Mesendoderm (in vitro differentiated cells): Measurements from ENCODE around the gene NSMF.

Experiments used
- DNase-seq: peaks from one replicate; pipeline ENCODE4 v3.0.0; 2013
- H2AK5ac ChIP-seq: 2 replicates; pipeline ENCODE4 v1.6.1; 2013; ENCODE audit warnings: low read length, inconsistent platforms
- H2BK120ac ChIP-seq: 2 replicates; pipeline ENCODE4 v1.6.1; 2013; ENCODE audit warnings: low read depth, mild to moderate bottlenecking, low read length, moderate library complexity, mixed read lengths
- H2BK15ac ChIP-seq: replicated peaks from 2 replicates; pipeline ENCODE4 v1.6.1; 2013; ENCODE audit warnings: low read depth, mild to moderate bottlenecking, moderate library complexity
- H2BK5ac ChIP-seq: 2 replicates; pipeline ENCODE4 v1.6.1; 2013; ENCODE audit warnings: low read length, inconsistent platforms
- H3K18ac ChIP-seq: 2 replicates; pipeline ENCODE4 v1.6.1; 2013; ENCODE audit warnings: mild to moderate bottlenecking, low read length, mixed read lengths
- H3K23ac ChIP-seq: one replicate; pipeline ENCODE4 v1.6.1; 2013; ENCODE audit warnings: low read length
- H3K27ac ChIP-seq: 2 replicates; pipeline ENCODE4 v1.5.1; 2013; ENCODE audit warnings: low read depth, mild to moderate bottlenecking, inconsistent platforms, low read length, moderate library complexity
- H3K27me3 ChIP-seq: 2 replicates; pipeline ENCODE4 v1.6.1; 2013; ENCODE audit warnings: low read length, control low read depth, mild to moderate bottlenecking, inconsistent platforms; ENCODE audit not compliant: insufficient read depth, poor library complexity
- H3K36me3 ChIP-seq: 2 replicates; pipeline ENCODE4 v1.6.1; 2013; ENCODE audit warnings: low read length, inconsistent platforms; ENCODE audit not compliant: control insufficient read depth, insufficient read depth
- H3K4ac ChIP-seq: one replicate; pipeline ENCODE4 v1.6.1; 2013; ENCODE audit warnings: low read depth, mild to moderate bottlenecking, low read length, moderate library complexity
- H3K4me1 ChIP-seq: 2 replicates; pipeline ENCODE4 v1.6.1; 2013; ENCODE audit warnings: low read depth, low read length, inconsistent platforms; ENCODE audit not compliant: control insufficient read depth
- H3K4me2 ChIP-seq: 2 replicates; pipeline ENCODE4 v1.6.1; 2013; ENCODE audit warnings: low read length
- H3K4me3 ChIP-seq: 2 replicates; pipeline ENCODE4 v1.5.1; 2013; ENCODE audit warnings: mild to moderate bottlenecking, low read length
- H3K56ac ChIP-seq: one replicate; pipeline ENCODE4 v1.6.1; 2013; ENCODE audit warnings: low read length
- H3K79me1 ChIP-seq: 2 replicates; pipeline ENCODE4 v1.6.1; 2013; ENCODE audit warnings: low read length, inconsistent platforms
- H3K79me2 ChIP-seq: 2 replicates; pipeline ENCODE4 v1.6.1; 2013; ENCODE audit warnings: mild to moderate bottlenecking, low read length; ENCODE audit not compliant: control insufficient read depth, insufficient read depth
- H3K9ac ChIP-seq: 2 replicates; pipeline ENCODE4 v1.6.1; 2013; ENCODE audit warnings: low read length, inconsistent platforms
- H4K5ac ChIP-seq: one replicate; pipeline ENCODE4 v1.6.1; 2013; ENCODE audit warnings: low read length
- H4K8ac ChIP-seq: one replicate; pipeline ENCODE4 v1.6.1; 2013; ENCODE audit warnings: low read depth, mild to moderate bottlenecking, control low read depth, low read length, moderate library complexity
- WGBS: extraction: QIAGEN DNeasy Blood & Tissue Kit; methylation state at CpG from one replicate; pipeline ENCODE4 v1.1.7; 2013; ENCODE audit warnings: low lambda C conversion rate, missing lambda C conversion rate; ENCODE audit not compliant: insufficient coverage; ENCODE audit errors: extremely low coverage; 5-methylcytosine and 5-hydroxymethylcytosine counted together

Gene NSMF

DNA sequence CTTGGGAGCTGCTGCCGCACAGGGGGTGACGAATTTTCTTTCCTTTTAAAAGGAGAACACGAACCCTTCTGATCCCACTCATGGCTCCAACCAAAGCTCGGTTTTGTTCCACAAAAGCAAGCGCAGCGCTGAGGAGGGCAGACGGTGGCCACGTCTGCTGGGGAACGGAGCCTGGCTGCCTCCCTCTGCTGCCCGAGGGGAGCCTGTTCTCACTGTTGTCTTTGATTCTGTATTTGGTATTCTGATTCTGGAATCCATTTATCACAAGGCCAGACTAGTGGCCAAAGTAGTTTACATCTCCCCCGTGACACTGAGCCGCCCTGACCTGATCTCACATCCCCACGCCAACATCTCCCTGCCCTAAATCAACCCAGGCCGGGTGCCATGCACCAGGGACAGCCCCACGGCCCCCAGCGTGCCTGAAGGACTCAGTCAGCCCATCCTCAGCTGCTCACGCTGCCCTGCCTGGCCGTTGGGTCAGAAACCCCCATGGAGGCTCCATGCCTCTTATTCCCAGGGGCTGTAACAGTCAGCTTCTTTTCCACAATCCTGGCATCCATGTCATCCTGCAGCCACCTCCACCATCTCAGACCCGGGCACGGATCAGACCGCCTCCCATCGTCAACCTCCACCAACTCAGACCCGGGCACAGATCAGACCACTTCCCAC lies 6.7 kb upstream of the NSMF start:
- Histone ChIP-seq H3K27me3 (no peaks in the 10 kb centered on the region), H2BK120ac (no peak overlapping the region), H2BK15ac (no peak overlapping the region), H3K27ac (no peak overlapping the region), H3K56ac (no peak overlapping the region), H3K79me1 (no peaks in the 10 kb centered on the region), H3K4me1 (no peaks in the 10 kb centered on the region), H3K18ac (no peak overlapping the region), H3K23ac (no peak overlapping the region), H3K4me2 (no peak overlapping the region), H4K5ac (no peak overlapping the region), H3K36me3 (no peaks in the 10 kb centered on the region), H4K8ac (no peak overlapping the region), H3K79me2 (no peaks in the 10 kb centered on the region), H2BK5ac (no peak overlapping the region), H2AK5ac (no peak overlapping the region), H3K9ac (no peak overlapping the region), H3K4me3 (no peak overlapping the region), H3K4ac (no peak overlapping the region)
- DNase-seq, result no peak
- no CpG with 5 or more reads among the region's 23 CpGs for WGBS

DNA sequence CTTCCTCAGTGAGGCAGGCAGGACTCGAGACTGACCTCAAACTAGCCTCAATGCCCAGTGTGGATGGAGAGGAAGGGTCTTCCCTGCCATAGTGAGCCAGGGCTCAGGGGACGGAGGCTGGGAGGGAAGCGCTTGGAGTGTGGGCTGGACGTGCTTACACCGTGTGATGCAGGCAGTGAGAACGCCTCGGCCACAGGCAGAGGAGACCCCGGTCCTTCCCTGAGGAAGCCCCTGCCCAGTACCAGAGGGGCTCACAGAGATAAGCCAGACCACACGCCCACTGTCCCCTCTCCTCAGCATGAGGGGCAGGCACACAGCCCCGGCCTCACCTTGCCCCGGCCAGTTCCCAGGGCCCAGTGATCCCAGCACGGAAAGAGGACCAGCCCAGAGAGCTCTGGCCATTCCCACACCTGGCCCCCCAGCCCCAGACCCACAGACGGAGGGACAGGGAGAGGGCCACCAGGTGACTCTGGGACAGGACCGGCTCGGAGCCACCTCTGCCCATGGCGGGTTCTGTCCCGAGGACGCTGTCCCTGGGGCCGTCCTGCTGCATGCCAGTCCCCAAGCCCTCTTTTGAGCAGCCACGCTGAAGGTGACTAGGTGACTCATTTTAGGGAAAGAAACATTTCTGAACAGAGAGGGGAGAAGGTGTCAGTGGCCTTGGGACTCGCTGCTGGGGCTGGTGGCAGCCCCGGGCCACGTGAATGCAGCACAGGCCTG lies 6.0 kb upstream of the NSMF start:
- DNase-seq, result no peak
- Histone ChIP-seq H2AK5ac (no peak overlapping the region), H3K56ac (no peak overlapping the region), H3K23ac (no peak overlapping the region), H2BK5ac (no peak overlapping the region), H3K79me2 (no peaks in the 10 kb centered on the region), H3K27me3 (no peaks in the 10 kb centered on the region), H3K79me1 (no peaks in the 10 kb centered on the region), H3K4me1 (no peaks in the 10 kb centered on the region), H4K8ac (no peak overlapping the region), H3K36me3 (no peaks in the 10 kb centered on the region), H3K4me3 (no peak overlapping the region), H2BK120ac (no peak overlapping the region), H3K18ac (no peak overlapping the region), H2BK15ac (no peak overlapping the region), H3K9ac (no peak overlapping the region), H3K4me2 (no peak overlapping the region), H3K27ac (no peak overlapping the region), H3K4ac (no peak overlapping the region), H4K5ac (no peak overlapping the region)
- WGBS, result no CpG with 5 or more reads among the region's 23 CpGs

DNA sequence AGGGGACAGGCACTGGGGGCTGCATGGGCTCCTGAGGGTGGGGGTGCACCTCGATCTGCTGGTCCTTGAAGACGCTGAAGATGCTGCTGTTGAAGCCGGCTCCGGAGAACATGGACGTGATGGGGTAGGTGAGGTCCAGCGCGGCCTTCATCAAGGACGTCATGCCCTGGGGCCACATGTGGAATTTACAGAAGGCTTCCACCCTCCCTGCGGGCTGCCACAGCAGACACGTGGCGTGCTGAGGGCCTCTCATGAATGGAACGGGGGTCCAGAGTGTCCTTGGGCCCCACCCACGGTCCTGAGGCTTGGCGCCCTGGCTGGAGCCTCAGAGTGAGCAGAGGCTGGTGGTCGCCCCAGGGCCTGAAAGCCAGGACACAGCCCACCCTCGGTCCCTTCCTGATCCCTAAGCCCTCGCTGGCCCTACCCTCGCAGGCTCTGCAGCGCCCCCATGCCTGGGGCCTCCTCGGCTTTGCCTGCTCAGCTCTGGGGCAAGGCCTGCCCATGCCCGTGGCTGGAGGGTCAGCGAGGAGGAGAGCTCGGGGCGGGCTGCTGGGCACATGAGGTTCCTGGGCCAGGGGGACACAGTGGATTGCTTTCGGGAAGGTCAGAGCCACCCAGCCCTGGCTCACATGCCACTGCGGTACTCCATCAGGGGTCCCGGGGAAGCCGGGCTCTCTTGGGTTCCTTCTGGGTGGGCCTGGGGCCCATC lies 5.3 kb upstream of the NSMF start:
- H3K4me2 ChIP-seq, result no peak overlapping the region
- no peak overlapping the region for H2BK5ac ChIP-seq
- H3K27me3 ChIP-seq, result no peaks in the 10 kb centered on the region
- no peaks in the 10 kb centered on the region for H3K79me2 ChIP-seq
- no peak overlapping the region for H2BK15ac ChIP-seq
- H2BK120ac ChIP-seq, result no peak overlapping the region
- no peak for DNase-seq
- no peak overlapping the region for H3K9ac ChIP-seq
- no peak overlapping the region for H3K56ac ChIP-seq
- H4K5ac ChIP-seq, result no peak overlapping the region
- no peak overlapping the region for H3K23ac ChIP-seq
- H3K18ac ChIP-seq, result no peak overlapping the region
- H3K79me1 ChIP-seq, result no peaks in the 10 kb centered on the region
- no peak overlapping the region for H2AK5ac ChIP-seq
- WGBS, result no CpG with 5 or more reads among the region's 28 CpGs
- H3K4me1 ChIP-seq, result no peaks in the 10 kb centered on the region
- H4K8ac ChIP-seq, result no peak overlapping the region
- no peak overlapping the region for H3K27ac ChIP-seq
- H3K4ac ChIP-seq, result no peak overlapping the region
- no peaks in the 10 kb centered on the region for H3K36me3 ChIP-seq
- H3K4me3 ChIP-seq, result no peak overlapping the region

DNA sequence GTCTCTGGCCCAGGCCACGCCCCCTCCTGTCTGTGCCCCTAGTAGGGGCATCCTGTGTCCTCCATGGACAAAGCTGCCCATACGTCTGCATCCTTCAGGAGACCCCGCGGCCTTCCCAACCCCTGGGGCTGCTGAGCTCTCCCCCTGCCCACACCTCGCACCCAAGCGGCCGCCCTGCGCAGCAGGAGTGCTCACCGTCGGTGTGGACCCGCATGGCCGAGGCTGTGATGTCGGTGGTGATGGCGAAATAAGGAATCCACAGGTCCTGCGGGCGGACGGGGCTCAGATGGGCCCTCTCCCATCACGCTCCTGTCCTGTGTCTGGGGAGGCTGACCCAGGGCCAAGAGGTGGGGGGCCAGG lies 4.8 kb upstream of the NSMF start:
- Histone ChIP-seq H3K4me2 (no peak overlapping the region), H2AK5ac (no peak overlapping the region), H3K27me3 (no peaks in the 10 kb centered on the region), H2BK5ac (no peak overlapping the region), H3K18ac (no peak overlapping the region), H3K4me1 (no peaks in the 10 kb centered on the region), H3K4me3 (no peak overlapping the region), H3K36me3 (no peaks in the 10 kb centered on the region), H3K27ac (no peak overlapping the region), H4K8ac (no peak overlapping the region), H2BK120ac (no peak overlapping the region), H3K4ac (no peak overlapping the region), H3K79me2 (no peaks in the 10 kb centered on the region), H2BK15ac (no peak overlapping the region), H3K23ac (no peak overlapping the region), H3K56ac (no peak overlapping the region), H3K9ac (no peak overlapping the region), H3K79me1 (no peaks in the 10 kb centered on the region), H4K5ac (no peak overlapping the region)
- WGBS, result no CpG with 5 or more reads among the region's 18 CpGs
- no peak for DNase-seq

DNA sequence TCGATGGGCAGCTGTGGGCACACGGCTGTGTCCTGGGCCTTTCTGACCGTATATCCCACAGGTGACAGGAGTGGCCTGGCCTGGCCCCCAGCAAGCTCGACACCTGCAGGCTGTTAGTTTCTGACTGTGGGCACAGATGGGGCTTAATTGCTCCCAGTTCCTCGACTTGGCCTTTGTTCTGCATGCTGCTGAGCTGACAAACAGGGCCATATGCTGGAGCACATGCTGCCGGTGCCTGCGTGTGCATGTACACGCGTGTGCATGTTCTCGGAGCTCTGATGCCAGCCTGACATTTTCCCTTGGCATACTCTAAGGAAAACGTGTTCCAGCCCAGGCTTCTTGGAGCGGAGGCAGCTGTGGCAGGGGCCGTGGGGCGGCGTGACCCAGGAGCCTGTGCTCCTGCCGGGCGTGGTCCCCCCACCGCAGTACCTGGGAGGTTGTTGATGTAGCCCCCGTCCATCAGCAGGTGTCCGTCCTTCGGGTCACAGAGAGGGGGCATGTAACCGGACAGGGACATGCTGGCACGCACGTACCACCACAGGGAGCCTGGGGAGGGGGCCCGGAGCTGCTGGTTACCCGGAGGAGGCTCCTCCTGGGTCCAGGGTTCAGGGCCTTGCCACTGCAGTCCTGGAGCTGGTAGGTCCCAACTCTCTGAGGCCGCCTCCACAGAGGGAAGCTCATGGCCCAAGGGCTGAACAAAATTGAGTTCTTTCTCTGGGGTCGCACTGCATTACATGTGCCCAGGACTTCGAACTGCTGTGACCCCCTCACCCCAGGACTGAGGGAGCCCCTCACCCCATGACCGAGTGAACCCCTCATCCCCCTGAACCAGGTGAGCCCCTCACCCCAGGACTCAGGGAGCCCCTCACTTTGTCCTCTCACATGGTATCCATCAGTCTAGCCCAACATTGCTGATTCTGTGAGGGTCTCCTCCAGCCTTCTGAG lies 4.1 kb upstream of the NSMF start:
- Histone ChIP-seq H2AK5ac (no peak overlapping the region), H3K4me3 (no peak overlapping the region), H2BK5ac (no peak overlapping the region), H3K4me1 (no peaks in the 10 kb centered on the region), H4K8ac (no peak overlapping the region), H3K23ac (no peak overlapping the region), H3K18ac (no peak overlapping the region), H3K9ac (no peak overlapping the region), H3K4me2 (no peak overlapping the region), H2BK120ac (no peak overlapping the region), H3K56ac (no peak overlapping the region), H3K79me2 (no peaks in the 10 kb centered on the region), H3K36me3 (no peaks in the 10 kb centered on the region), H3K27me3 (no peaks in the 10 kb centered on the region), H4K5ac (no peak overlapping the region), H3K27ac (no peak overlapping the region), H3K4ac (no peak overlapping the region), H2BK15ac (no peak overlapping the region), H3K79me1 (no peaks in the 10 kb centered on the region)
- no peak for DNase-seq
- no CpG with 5 or more reads among the region's 30 CpGs for WGBS
